COLO829 (cell line): ENCODE results near the gene MAP2.
A peak's percentile ranks its signal among the peaks of the same experiment; 100 is the strongest.
"Not testable (repeated sequence)": the region's sequence is repeated elsewhere in the genome, so short reads cannot be mapped to it uniquely, and the experiment has no call there.

Experiments
- DNase-seq: peaks from one replicate; pipeline ENCODE4 v3.0.0; 2012; ENCODE audit warnings: low spot score

MAP2 gene

GRCh38 chr2:209593930-209594329 is 170.1 kb downstream of the MAP2 start:
- DNase-seq, result no peak

GRCh38 chr2:209596262-209596661 is 172.4 kb downstream of the MAP2 start:
- no peak for DNase-seq

DNA sequence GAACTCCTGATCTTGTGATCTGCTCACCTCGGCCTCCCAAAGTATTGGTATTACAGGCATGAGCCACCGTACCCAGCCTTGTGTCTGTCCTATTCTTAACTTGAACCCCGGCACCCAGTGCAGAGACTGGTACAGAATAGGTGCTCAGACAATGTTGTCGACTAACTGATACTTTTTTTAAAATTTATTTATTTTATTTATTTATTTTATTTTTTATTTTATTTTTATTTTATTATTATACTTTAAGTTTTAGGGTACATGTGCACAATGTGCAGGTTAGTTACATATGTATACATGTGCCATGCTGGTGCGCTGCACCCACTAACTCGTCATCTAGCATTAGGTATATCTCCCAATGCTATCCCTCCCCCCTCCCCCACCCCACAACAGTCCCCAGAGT is 174.4 kb downstream of the MAP2 start:
- not testable (repeated sequence) for DNase-seq

- no peak for DNase-seq
Observed at GRCh38 chr2:209600341-209601171, 176.7 kb downstream of the MAP2 start.

- no peak for DNase-seq
Observed at GRCh38 chr2:209601497-209601896, 177.7 kb downstream of the MAP2 start.

DNA sequence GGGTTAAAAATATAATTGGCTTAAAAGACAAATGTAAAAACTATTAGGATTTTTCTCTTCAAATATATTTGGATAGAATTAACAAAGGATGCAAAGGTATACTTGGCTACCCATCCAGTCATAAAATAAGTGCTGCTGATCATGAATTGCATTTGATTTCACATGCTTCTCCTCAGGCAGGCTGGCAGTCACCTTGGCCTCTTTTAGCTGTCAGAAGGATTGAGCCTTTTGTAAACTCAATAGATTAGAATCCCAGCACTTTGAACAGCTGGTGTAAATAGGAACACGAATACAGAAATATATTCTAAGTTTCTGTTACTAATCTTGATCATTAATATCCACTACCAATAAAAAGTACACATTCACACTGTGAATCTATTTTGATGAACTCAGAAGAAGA is 178.4 kb downstream of the MAP2 start:
- no peak for DNase-seq

GRCh38 chr2:209609531-209609930 is 185.7 kb downstream of the MAP2 start:
- DNase-seq, result no peak

GRCh38 chr2:209610631-209611030 is 186.8 kb downstream of the MAP2 start:
- DNase-seq, result peak; percentile 23

- no peak for DNase-seq
Observed at GRCh38 chr2:209613649-209614305, 189.9 kb downstream of the MAP2 start.

- no peak for DNase-seq
Observed at GRCh38 chr2:209614690-209615369, 191.0 kb downstream of the MAP2 start.

DNA sequence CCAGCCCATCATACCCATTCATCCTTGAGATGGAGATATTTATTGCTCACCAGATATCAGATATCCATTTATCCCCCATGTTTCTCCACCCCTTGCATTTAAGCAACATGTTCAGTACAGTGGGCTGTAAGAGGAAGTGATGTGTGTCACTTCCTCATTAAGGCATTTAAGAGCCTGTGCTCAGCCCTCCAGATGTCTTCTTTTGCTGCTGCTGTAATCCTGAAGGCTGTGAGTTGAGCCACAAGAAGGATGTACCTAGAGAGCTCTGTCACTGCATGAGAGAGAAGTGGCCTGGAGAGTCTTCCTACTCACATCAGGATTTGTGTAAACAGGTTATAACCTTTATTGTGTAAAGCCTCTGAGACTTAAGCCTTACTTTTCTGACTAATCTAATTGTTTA is 195.9 kb downstream of the MAP2 start:
- no peak for DNase-seq

- no peak for DNase-seq
Observed at GRCh38 chr2:209624192-209624938, 200.5 kb downstream of the MAP2 start.

GRCh38 chr2:209629597-209629996 is 205.8 kb downstream of the MAP2 start:
- DNase-seq, result no peak

DNA sequence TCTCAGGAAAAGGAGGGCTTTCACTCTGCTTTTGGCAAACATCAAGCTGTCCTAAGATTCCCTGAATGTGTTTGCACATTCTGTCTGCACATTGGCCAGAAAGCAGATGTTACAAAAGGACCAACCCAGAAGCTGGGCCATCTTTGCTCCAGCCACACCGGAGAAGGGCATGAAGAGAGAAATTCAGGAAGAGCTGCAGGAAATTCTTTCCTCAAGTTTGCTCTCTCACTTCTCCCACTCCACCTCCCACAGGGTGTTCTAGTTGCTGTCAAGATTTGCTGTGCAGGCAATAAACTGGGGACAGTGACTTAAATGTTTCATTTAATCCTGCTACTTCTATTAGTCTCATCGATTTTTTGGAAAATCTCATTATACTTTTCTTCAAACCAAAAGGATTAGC is 210.1 kb downstream of the MAP2 start:
- DNase-seq, result no peak

DNA sequence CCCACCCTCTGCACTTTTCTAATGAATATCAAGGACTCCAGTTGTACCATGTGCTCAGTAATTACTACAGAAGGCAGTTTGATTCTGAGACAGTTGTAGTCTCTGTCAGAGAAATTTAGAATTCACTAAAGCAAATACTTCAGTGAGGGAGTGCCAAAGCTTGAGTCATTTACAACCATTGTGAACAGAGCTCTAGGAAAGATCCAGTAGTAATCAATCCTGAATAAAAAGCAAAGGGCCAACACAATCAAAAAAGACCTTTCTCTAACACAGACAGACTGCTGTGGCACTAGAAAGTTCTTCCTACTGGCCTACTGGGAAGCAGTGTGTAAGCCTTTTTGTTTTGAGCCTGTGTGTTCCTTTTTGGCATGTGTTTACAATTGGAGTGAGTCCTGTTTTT is 212.2 kb downstream of the MAP2 start:
- peak; percentile 5 for DNase-seq

DNA sequence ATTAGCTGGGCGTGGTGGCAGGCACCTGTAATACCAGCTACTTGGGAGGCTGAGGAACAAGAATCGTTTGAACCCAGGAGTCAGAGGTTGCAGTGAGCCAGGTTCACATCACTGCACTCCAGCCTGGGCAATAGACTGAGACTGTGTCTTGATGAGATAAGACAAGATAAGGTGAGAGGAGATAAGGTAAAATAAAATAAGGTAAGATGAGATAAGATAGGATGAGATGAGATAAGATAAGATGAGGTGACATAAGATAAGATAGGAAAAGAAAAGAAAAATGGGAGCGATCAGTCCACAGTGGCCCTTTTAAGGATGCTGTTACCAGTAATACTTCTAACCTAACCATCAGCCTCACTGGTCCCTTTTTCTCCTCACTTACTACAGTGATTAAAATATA is 213.4 kb downstream of the MAP2 start:
- DNase-seq, result no peak

- peak; percentile 34 for DNase-seq
Observed at GRCh38 chr2:209638346-209638745, 214.5 kb downstream of the MAP2 start.

- DNase-seq, result no peak
Observed at GRCh38 chr2:209640358-209640757, 216.5 kb downstream of the MAP2 start.

- no peak for DNase-seq
Observed at GRCh38 chr2:209642146-209642820, 218.4 kb downstream of the MAP2 start.

DNA sequence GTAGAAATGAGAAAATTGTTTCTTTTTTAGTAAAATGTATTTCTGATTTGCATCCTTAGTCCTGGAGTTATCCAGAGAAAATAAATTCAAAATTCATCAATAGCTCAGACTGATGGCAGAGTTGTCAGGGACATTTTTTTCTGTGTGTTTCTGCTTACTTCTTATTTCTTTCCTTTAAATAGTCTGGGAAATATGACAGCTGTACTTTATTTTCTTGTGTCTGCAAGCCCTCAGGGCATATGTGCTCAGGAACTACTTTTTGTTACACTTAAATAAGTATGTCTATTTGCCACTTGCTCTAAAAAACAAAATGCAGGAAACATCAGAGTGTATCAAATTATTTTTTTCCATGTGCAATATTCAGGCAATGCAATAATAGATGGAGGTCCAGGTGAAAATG is 221.0 kb downstream of the MAP2 start:
- no peak for DNase-seq

DNA sequence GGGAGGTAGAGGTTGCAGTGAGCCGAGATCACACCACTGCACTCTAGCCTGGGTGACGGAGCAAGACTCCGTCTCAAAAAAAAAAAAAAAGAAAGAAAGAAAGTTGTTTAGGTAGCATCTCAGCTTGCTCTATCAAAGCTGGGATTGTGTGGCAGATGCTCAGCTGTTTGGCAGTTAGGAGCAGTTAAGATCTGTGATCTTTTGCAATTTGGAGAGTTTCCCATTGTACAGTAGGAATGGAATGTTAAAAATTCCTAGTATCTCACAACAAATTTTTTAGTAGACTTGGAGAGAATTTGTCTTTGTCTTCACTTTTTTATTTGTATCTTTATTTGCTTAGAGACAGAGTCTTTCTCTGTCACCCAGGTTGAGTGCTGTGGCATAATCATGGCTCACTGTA is 224.9 kb downstream of the MAP2 start:
- DNase-seq, result no peak

DNA sequence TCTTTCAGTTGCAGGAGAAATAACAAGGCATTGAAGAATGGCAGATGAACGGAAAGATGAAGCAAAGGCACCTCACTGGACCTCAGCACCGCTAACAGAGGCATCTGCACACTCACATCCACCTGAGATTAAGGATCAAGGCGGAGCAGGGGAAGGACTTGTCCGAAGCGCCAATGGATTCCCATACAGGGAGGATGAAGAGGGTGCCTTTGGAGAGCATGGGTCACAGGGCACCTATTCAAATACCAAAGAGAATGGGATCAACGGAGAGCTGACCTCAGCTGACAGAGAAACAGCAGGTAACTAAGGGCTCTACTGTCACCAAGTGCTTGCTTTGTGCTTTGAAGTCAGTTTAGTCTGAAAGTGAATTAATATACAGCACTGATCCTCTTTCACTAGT is 229.3 kb downstream of the MAP2 start:
- DNase-seq, result no peak
